HTERT RPE-1 (cell line): ENCODE data around the gene DSPP.

Source experiments
- in situ Hi-C: fragments of 300-500 bp; cut with MboI; formaldehyde crosslinking; loops from 4 replicates; pipeline ENCODE4 v1.14.3; 2020; ENCODE audit warnings: low sequenced_read_pairs

The DSPP gene

DNA sequence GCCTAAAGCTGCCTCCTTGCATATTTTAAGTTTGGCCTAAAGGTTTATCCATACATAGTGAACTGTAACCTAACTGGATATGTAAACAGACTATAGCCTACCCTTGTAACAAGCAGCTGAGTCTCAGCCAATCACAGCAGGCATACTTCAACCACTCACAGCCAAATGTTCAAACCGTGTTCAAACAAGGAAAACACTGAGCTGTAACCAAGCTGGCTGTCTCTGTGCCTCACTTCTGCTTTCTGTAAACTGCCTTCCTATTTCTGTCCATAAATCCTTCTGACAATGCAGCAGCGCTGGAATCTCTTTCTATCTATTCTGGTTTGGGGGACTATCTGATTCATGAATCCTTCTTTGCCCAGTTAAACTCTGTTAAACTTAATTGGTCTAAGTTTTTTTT, 16.4 kb downstream of the DSPP start:
- in situ Hi-C loops: no loop called here

DNA sequence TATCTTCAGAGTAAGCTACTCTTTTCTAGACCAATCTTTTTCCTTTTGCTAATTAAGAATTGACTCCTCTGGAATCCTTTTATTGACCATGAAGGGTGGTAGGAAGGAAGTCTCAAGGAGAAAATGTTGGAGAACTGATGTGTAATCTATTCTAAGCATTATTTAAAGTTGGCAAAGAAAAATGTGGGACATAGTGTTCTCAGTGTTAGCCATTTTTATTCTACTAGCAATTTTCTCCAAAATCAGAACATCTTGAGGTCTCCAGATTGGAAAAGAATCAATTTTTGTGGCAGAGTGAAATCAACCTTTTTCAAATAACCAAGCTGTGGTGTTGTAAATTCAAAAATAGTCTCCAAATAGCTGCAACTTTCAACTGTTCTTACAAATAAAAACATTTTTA, 23.3 kb downstream of the DSPP start:
- in situ Hi-C loops: no loop called here

DNA sequence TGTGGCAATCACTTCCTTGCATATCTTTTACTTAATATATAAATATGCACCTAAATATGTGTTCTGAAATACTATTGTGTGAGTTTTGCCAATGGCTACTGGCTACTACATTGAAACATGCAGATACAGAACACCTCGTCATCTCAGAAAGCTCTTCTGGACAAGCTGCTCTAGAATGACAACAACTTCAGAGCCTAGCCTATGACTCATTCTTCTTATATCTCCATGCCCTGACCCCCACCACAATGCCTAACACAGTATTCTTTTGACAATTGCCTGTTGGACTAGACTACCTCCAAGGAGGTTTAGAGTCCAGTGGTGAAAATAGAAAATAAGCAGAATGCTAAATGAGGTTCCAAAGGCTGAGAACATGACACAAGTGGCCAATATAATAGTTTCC, 24.1 kb downstream of the DSPP start:
- in situ Hi-C loops: no loop called here

DNA sequence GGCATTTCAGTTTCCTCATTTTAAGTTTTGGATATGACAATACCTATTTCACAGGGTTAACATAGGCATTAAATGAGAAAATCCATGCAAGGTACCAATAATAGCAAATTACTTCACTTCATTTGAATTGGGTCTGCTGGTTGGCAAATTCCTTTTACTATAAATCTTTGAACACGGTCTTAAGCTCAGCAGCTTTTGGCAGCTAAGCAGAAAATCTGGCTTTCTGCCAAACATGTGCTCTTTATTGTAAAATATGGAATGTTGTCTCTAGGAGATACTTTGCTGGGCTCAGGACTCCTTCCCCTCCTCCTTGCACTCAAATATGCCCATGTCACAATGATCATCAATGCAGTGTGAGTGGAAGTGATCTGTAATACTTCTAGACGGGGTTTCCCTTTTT, 24.9 kb downstream of the DSPP start:
- in situ Hi-C loops: no loop called here

DNA sequence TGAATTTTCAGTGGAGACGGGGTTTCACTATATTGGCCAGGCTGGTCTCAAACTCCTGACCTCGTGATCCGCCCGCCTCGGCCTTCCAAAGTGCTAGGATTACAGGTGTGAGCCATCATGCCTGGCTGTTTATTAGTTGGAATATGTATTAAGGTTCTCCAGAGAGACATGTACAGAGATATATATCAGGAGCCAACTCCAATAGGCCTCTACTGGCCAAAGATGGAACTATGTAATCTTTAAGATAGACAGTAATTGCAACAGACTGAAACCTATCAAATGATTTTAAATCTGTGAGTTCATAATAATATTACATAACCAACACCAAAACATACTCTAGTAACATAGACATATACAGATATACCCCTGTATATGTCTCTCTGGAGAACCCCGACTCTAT, 36.0 kb downstream of the DSPP start:
- in situ Hi-C loops: no loop called here

DNA sequence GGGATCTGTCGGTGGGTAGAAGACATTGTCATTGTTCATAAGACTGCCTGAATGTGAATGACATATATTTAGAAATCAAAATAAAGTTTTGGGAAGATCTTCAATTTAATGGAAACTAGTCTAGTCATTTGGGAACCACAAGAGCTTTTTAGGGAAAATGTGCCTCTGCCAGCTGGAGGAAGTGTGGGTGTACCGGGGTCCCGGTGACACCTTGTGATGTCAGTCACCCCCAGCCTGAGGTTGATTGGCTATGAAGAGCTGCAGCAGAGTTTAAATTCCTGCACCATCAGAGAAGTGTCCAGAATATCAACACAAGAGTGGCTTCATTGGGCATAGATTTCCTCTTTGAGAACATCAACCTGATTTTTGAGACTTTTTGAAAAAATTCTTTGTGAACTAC, 41.7 kb downstream of the DSPP start, which contains the start of gene DMP1:
DMP1 (plus strand) TSS at position 301 of the 400 bp plus-strand sequence. CDS start 6,213 bp downstream, outside the sequence.
- in situ Hi-C loops: no loop called here

DNA sequence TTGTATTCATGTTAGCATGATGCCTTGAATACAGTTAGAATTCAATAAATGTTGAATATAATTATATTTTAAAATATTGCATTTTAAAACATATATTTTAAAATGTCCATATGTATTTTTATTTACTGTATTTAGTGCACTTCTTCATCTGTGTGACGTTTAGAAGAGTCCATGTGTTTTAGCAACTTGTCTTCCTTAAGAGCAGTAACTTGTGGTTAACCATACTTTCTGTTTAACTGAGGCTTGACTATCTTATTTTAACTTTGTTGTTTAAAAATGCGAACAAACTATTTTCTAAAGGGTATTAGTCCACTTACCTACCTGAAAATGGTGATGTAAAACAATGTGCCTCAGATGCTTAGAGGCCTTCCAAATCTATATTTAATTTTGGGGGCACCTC, 42.6 kb downstream of the DSPP start:
- in situ Hi-C loops: no loop called here

DNA sequence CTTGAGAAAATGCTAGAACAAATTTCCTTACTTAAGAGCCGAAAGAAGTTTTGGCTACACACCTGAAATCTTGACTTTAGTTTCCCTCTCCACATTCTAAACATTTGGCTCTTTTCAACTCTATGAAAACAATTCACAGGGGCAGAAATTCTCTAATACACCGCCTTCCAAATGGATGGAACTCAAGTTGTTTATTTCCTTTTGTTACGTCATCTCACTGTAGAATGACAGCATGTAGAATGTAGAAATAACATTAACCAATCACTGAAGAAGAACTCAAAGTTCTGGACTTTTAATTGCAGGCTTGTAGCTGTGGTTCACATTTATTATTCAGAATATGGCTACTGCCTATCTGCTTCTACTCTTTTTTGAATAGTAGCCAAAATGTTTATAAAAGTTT, 43.6 kb downstream of the DSPP start:
- in situ Hi-C loops: no loop called here

DNA sequence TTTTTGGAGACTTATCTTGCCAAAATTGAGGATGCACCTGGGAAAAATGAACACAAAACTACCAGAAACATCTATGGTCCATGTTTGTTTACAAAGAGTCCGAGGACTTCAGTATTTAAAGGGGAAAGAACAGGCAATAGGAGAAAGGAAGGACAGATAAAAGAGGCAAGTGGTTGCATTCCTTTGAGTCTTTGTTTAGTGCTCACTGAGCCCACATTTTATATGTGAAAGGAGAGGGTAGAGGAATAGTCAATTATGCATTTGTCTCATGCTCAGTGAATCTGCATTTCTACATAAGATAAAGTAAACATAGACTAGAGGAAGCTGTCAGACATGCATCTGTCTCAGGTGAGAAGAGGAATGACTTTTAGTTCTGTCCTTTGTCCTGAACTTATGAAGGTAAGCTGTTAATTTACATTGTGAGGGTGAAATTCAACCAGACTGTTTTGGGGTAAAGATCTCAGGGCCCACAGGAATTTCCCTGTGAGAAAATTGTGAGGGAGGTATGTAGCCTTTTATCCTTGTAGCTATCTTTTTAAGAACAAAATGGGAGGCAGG, 46.2 kb downstream of the DSPP start:
- in situ Hi-C loops: no loop called here

DNA sequence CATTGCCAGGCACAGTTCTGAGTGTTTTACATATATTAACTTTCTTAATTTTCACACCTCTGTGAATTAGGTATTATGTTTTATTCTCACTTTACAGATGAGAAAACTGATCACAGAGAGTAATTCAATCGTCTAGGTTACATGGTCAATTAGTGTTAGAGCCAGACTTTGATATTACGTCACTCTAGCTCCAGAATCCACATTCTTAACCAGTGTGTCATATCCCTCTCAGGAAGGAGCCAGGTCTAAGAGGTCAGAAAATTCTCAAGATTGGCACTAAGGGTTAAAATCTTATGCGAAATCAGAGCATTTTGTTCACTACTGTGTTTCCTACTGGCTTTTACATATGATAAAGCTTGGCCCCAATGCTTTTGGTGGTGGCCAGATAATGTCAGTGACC, 49.2 kb downstream of the DSPP start:
- in situ Hi-C loops: no loop called here

DNA sequence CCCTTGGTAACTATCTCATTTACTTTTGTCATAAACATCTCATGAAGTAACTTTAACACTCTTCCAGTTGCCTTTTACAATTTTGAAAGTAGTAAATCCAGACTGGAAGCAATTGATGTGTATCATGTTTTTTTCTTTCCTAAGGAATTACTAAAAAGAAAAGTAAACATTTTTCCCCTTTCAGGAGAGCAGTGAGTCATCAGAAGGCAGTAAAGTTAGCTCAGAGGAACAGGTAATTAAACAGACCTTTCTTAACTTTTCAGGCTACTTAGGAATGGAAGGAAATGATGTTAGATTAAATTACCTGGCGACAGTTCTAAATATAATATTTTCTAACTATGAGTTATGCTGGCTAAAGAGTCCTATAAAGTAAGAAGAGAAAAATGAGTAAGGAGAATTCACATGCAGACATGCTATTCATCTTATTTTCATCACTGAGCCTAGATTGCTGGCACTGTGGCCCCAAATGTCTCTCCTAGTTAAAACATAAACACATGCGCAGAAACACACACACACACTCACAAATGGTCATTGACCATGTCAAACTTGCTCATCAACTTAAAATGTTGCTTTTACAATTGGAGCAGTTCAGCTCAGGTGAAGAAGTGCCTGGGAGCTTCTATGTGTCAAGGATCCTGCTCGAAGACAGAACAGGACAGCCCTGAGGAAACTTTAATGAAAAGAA, 51.1 kb downstream of the DSPP start:
- in situ Hi-C loops: no loop called here

DNA sequence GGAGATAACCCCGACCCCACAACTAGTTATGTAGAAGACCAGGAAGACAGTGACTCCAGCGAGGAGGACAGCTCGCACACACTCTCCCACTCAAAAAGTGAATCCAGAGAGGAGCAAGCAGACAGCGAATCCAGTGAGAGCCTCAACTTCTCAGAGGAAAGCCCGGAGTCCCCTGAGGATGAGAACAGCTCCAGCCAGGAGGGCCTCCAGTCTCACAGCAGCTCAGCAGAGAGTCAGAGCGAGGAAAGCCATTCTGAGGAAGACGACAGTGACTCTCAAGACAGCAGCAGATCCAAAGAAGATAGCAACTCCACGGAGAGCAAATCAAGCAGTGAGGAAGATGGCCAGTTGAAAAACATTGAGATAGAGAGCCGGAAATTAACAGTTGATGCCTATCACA, 54.5 kb downstream of the DSPP start:
- in situ Hi-C loops: no loop called here
